ENCODE measurements around the gene EIF4A2. TPM values are rescaled to one million over a fixed set of nuclear protein-coding genes. Genes with fewer than 3 reads are reported as not detected.
A peak's percentile ranks its signal among the peaks of the same experiment; 100 is the strongest.

The EIF4A2 gene
- total and polyA plus RNA-seq, 8 donors, result 209 to 402 (median 264) TPM

DNA sequence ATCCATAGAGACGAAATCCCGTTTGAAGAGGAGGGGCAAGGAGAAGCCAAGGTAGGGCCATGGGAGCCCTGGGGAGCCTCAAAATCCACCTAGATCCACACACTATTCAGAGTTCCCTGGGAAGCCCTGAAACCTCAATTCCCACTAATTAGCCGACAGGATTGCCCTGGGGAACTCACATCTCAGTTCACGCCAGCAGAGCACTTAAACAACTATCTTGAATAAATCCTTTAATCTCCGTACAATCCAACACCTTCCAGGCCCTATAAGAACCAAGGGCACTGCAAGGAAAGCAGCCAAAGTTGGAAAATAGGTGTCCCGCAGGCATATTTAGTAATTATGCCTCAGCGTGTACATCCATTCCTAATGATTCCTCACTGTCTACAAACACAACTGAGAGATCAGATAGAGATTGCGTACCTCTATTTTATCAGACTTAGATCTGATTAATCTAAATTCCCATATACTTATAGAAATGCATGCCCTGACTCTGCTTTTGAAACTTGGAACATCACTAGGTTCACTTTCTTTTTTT lies 25.6 kb upstream of the EIF4A2 start:
- intact Hi-C loops (cut with DNase I), result loop anchor here in 1 of 3 donors (10.0 kb wide), 1 partner anchor 143 kb away; the partner anchor contains the start of gene AHSG
- no peak for FAIRE-seq
- WGBS, 2 donors, result 65 to 79% methylated on average over 8 of the region's 8 CpGs
- H3K27ac ChIP-seq, result no peak overlapping the region
- H3K4me3 ChIP-seq, result no peak overlapping the region
- no peaks in the 10 kb centered on the region for H3K4me1 ChIP-seq
- H3K9me3 ChIP-seq, result no peaks in the 10 kb centered on the region
- DNase-seq, result no peak
- TF ChIP-seq, protein P1, sequence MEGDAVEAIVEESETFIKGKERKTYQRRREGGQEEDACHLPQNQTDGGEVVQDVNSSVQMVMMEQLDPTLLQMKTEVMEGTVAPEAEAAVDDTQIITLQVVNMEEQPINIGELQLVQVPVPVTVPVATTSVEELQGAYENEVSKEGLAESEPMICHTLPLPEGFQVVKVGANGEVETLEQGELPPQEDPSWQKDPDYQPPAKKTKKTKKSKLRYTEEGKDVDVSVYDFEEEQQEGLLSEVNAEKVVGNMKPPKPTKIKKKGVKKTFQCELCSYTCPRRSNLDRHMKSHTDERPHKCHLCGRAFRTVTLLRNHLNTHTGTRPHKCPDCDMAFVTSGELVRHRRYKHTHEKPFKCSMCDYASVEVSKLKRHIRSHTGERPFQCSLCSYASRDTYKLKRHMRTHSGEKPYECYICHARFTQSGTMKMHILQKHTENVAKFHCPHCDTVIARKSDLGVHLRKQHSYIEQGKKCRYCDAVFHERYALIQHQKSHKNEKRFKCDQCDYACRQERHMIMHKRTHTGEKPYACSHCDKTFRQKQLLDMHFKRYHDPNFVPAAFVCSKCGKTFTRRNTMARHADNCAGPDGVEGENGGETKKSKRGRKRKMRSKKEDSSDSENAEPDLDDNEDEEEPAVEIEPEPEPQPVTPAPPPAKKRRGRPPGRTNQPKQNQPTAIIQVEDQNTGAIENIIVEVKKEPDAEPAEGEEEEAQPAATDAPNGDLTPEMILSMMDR (IDR thresholded peaks at IDR 0.05), result no peak
- no peaks in the 10 kb centered on the region for H3K27me3 ChIP-seq
- ATAC-seq, result no peak
- H3K36me3 ChIP-seq, result no peaks in the 10 kb centered on the region

GRCh38 chr3:186759231-186759930 lies 24.0 kb upstream of the EIF4A2 start:
- 79 to 80% methylated on average over 11 of the region's 11 CpGs for WGBS, 2 donors
- DNase-seq (no peak), ATAC-seq (no peak), FAIRE-seq (no peak)
- Histone ChIP-seq H3K4me1 (no peaks in the 10 kb centered on the region), H3K27ac (no peak overlapping the region), H3K9me3 (no peaks in the 10 kb centered on the region), H3K36me3 (no peaks in the 10 kb centered on the region), H3K27me3 (no peaks in the 10 kb centered on the region), H3K4me3 (no peak overlapping the region)
- intact Hi-C loops (cut with DNase I), result loop anchor here in 1 of 3 donors (10.0 kb wide), 1 partner anchor 145 kb away; the partner anchor contains the start of gene AHSG
- TF ChIP-seq, protein P1 (IDR thresholded peaks at IDR 0.05), result no peak

DNA sequence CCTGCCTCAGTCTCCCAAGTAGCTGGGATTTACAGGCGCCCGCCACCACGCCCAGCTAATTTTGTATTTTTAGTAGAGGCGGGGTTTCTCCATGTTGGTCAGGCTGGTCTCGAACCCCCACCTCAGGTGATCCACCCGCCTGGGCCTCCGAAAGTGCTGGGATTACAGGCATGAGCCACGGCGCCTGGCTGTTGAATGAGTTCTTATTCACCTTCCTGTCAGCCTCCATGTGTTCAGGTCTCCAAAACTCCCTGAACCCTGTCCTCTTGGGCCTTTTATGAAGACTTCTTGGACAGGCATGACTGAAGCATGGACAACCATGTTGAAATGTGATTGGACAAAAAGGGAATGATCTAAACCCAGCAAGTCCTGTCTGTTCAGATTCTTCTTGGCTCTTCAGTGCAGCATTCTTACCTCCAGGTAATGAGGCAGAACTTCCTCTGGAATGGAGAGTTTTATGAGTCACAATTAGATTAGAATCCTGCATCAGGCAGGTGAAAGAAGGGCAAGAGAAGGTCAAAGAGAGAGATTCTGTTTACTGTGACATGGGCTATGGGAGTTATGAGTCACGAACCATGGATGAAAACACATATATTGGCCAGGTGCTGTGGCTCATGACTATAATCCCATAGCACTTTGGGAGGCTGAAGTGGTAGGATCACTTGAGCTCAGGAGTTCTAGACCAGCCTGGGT lies 23.1 kb upstream of the EIF4A2 start:
- no peaks in the 10 kb centered on the region for H3K9me3 ChIP-seq
- DNase-seq (no peak), FAIRE-seq (no peak), ATAC-seq (peak in 1 of 4 donors; percentile 22)
- no peaks in the 10 kb centered on the region for H3K4me1 ChIP-seq
- WGBS, 2 donors, result 80 to 93% methylated on average over 10 of the region's 10 CpGs
- H3K4me3 ChIP-seq, result no peak overlapping the region
- no peaks in the 10 kb centered on the region for H3K36me3 ChIP-seq
- intact Hi-C loops (cut with DNase I), result no loop called here
- TF ChIP-seq, protein P1 (IDR thresholded peaks at IDR 0.05), result no peak
- H3K27ac ChIP-seq, result no peak overlapping the region
- no peaks in the 10 kb centered on the region for H3K27me3 ChIP-seq

DNA sequence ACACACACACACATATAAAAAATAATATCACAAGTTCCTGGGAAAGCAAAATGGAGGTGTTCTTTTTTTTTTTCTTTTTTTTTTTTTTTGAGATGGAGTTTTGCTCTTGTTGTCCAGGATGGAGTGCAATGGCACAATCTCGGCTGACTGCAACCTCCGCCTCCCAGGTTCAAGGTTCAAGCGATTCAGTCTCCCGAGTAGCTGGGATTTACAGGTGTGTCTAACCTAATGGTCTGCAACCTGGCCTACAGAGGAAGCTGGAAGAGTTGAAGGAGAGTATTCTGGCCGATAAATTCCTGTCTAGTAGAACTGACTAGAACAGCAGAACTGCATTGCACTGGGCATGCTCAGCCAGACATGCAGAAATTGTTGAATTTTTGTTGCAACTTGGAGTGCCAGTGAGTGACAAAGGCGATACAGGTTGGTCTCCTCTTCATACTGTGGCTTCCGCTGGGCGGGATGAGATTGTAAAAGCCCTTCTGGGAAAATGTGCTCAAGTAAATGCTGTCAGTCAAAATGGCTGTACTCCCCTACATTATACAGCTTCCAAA lies 22.4 kb upstream of the EIF4A2 start:
- Histone ChIP-seq H3K27me3 (no peaks in the 10 kb centered on the region), H3K36me3 (no peaks in the 10 kb centered on the region), H3K4me1 (no peaks in the 10 kb centered on the region), H3K4me3 (no peak overlapping the region), H3K27ac (no peak overlapping the region), H3K9me3 (no peaks in the 10 kb centered on the region)
- DNase-seq (no peak), FAIRE-seq (no peak), ATAC-seq (no peak)
- intact Hi-C loops (cut with DNase I), result no loop called here
- TF ChIP-seq, protein P1 (IDR thresholded peaks at IDR 0.05), result no peak
- 77 to 82% methylated on average over 8 of the region's 8 CpGs for WGBS, 2 donors
